HG03354 (cell line): ENCODE data around the gene NOXO1.
A peak's percentile ranks its signal among the peaks of the same experiment; 100 is the strongest.

ENCODE experiments used
- ATAC-seq: cut with Tn5 transposase; IDR thresholded peaks from one replicate; pipeline ENCODE4 v1.9.1; 2021; ENCODE audit warnings: mild to moderate bottlenecking; ENCODE audit not compliant: unreplicated experiment, poor library complexity, severe bottlenecking

Gene NOXO1

GRCh38 chr16:1982991-1983543, 1.8 kb upstream of the NOXO1 start:
- ATAC-seq: no peak

GRCh38 chr16:1982013-1982433, 754 bp upstream of the NOXO1 start:
- no peak for ATAC-seq

GRCh38 chr16:1980770-1981087, 540 bp downstream of the NOXO1 start:
- ATAC-seq: no peak

GRCh38 chr16:1980030-1980769, 1.1 kb downstream of the NOXO1 start:
- ATAC-seq: no peak

GRCh38 chr16:1979271-1980029, 1.8 kb downstream of the NOXO1 start:
- no peak for ATAC-seq

GRCh38 chr16:1978476-1979120, 2.7 kb downstream of the NOXO1 start:
- no peak for ATAC-seq

GRCh38 chr16:1977875-1978268, 3.4 kb downstream of the NOXO1 start:
- ATAC-seq: no peak

GRCh38 chr16:1976951-1977874, 4.1 kb downstream of the NOXO1 start:
- no peak for ATAC-seq

- no peak for ATAC-seq
These were observed 5.1 kb downstream of the NOXO1 start for GRCh38 chr16:1976216-1976520.

GRCh38 chr16:1975432-1976215, 5.6 kb downstream of the NOXO1 start:
- ATAC-seq: no peak

- ATAC-seq: no peak
These were observed 6.9 kb downstream of the NOXO1 start for GRCh38 chr16:1974157-1975070.

GRCh38 chr16:1973461-1974156, 7.7 kb downstream of the NOXO1 start:
- no peak for ATAC-seq

- ATAC-seq: peak; percentile 17
These were observed 8.8 kb downstream of the NOXO1 start for GRCh38 chr16:1972490-1972877.

- ATAC-seq: peak; percentile 82
These were observed 9.3 kb downstream of the NOXO1 start, which contains the start of gene TBL3 for GRCh38 chr16:1971796-1972489. TSS of gene TBL3 (plus strand) at chr16:1972053. CDS start at chr16:1972165, 112 bp downstream.

- ATAC-seq: no peak
These were observed 12.9 kb downstream of the NOXO1 start for GRCh38 chr16:1968146-1968953.

GRCh38 chr16:1966460-1966859, 14.8 kb downstream of the NOXO1 start, which contains the start of gene RNF151:
TSS of gene RNF151 (plus strand) at chr16:1966856. CDS start at chr16:1966882, 26 bp downstream.
- ATAC-seq: no peak
